HepG2 (cell line): ENCODE data around the gene SLX9. TPM values are rescaled to one million over a fixed set of nuclear protein-coding genes. Genes with fewer than 3 reads are reported as not detected.

ENCODE experiments used
- ARID5B ChIP-seq: IDR thresholded peaks from 2 replicates; pipeline ENCODE4 v1.4.0; 2020; ENCODE audit warnings: mild to moderate bottlenecking, missing genetic modification reagents
- BCL6 ChIP-seq: IDR thresholded peaks from 2 replicates; pipeline ENCODE4 v1.6.1; 2016; ENCODE audit warnings: missing genetic modification reagents, missing compliant biosample characterization
- BRD4 ChIP-seq: sonication (generic); formaldehyde crosslinking; IDR thresholded peaks from 2 replicates; pipeline ENCODE4 v1.4.0; 2020; ENCODE audit warnings: missing genetic modification reagents
- ELF3 ChIP-seq: IDR thresholded peaks from 2 replicates; pipeline ENCODE4 v1.6.1; 2016; ENCODE audit warnings: missing genetic modification reagents, missing compliant biosample characterization
- EP300 ChIP-seq, 3 experiments: sonication (generic) in 1 of 3; formaldehyde crosslinking in 1 of 3; IDR thresholded peaks; 2 replicates each; pipeline versions ENCODE4 v1.5.1 to v1.6.1; 2011 to 2020; ENCODE audit warnings: low read depth in 2 of 3, low read length in 2 of 3, borderline replicate concordance in 1 of 3, improper control_type of control experiment in 1 of 3, mild to moderate bottlenecking in 1 of 3, missing genetic modification reagents in 1 of 3, moderate library complexity in 1 of 3
- FOXC1 ChIP-seq: sonication (generic); formaldehyde crosslinking; IDR thresholded peaks from 2 replicates; pipeline ENCODE4 v1.8.0; 2022; ENCODE audit warnings: mild to moderate bottlenecking, missing genetic modification reagents, borderline replicate concordance
- FOXK2 ChIP-seq: fragments of 450-650 bp; IDR thresholded peaks from 2 replicates; pipeline ENCODE4 v1.6.1; 2016
- HNRNPUL1 ChIP-seq: fragments of 200-400 bp; formaldehyde crosslinking; IDR thresholded peaks from 2 replicates; pipeline ENCODE4 v1.6.1; 2017; ENCODE audit warnings: low read depth, mild to moderate bottlenecking, low read length, moderate library complexity
- IRX3 ChIP-seq: sonication (generic); formaldehyde crosslinking; IDR thresholded peaks from 2 replicates; pipeline ENCODE4 v1.8.1; 2023; ENCODE audit warnings: mild to moderate bottlenecking, low read depth, missing genetic modification reagents, borderline replicate concordance
- NFYB ChIP-seq: sonication (generic); formaldehyde crosslinking; IDR thresholded peaks from 2 replicates; pipeline ENCODE4 v1.4.0; 2020; ENCODE audit warnings: missing genetic modification reagents
- TP53 ChIP-seq: sonication (generic); formaldehyde crosslinking; conservative IDR thresholded peaks from 2 replicates; pipeline ENCODE4 v1.4.0; 2020; ENCODE audit warnings: missing genetic modification reagents
- ZBTB20 ChIP-seq: sonication (generic); formaldehyde crosslinking; IDR thresholded peaks from 2 replicates; pipeline ENCODE4 v1.8.1; 2023; ENCODE audit warnings: missing genetic modification reagents, low read depth, mild to moderate bottlenecking, borderline replicate concordance
- ZBTB8A ChIP-seq: sonication (generic); formaldehyde crosslinking; IDR thresholded peaks from 2 replicates; pipeline ENCODE4 v1.4.0; 2020; ENCODE audit warnings: mild to moderate bottlenecking, low read depth, missing genetic modification reagents, borderline replicate concordance
- ZMAT5 ChIP-seq: sonication (generic); formaldehyde crosslinking; IDR thresholded peaks from 2 replicates; pipeline ENCODE4 v1.5.0; 2020; ENCODE audit warnings: mild to moderate bottlenecking, low read depth, missing genetic modification reagents, borderline replicate concordance
- ZNF124 ChIP-seq: sonication (generic); formaldehyde crosslinking; IDR thresholded peaks from 2 replicates; pipeline ENCODE4 v1.4.0; 2020; ENCODE audit warnings: missing genetic modification reagents
- ZNF253 ChIP-seq: sonication (generic); formaldehyde crosslinking; IDR thresholded peaks from 2 replicates; pipeline ENCODE4 v1.8.0; 2022; ENCODE audit warnings: mild to moderate bottlenecking, missing genetic modification reagents, borderline replicate concordance
- ZNF274 ChIP-seq: sonication (generic); formaldehyde crosslinking; IDR thresholded peaks from 2 replicates; pipeline ENCODE4 v1.5.1; 2020; ENCODE audit warnings: mild to moderate bottlenecking, missing genetic modification reagents
- polyA plus RNA-seq, 8 experiments: library from polyadenylated mRNA; depleted of rRNA in 3 of 8; stranded (reverse) in 7 of 8; unstranded in 1 of 8; fragments of >200 nt; fragmentation: Illumina TruSeq in 4 of 8; extraction: Trizol in 4 of 8; gene quantifications; 2 replicates each; pipeline versions ENCODE4 v1.2.1 to v1.2.3, GENCODE V29; 2011 to 2016; ENCODE audit warnings: low read depth in 4 of 8, missing spikeins in 1 of 8, mixed read lengths in 1 of 8; ENCODE audit not compliant: insufficient read depth in 1 of 8
- total RNA-seq, 5 experiments: library from RNA; depleted of rRNA; stranded (reverse); fragments of >200 nt; fragmentation: Illumina TruSeq; extraction: Trizol; gene quantifications; 2 replicates each; pipeline ENCODE4 v1.2.3, GENCODE V29; 2016; ENCODE audit warnings: low read depth in 1 of 5
- TF ChIP-seq, protein P1 (sequence below): sonication (generic); formaldehyde crosslinking; IDR thresholded peaks from 2 replicates; pipeline ENCODE4 v1.8.0; 2022; ENCODE audit warnings: mild to moderate bottlenecking, missing genetic modification reagents, moderate library complexity
- TF ChIP-seq, protein P2 (sequence below): IDR thresholded peaks from 2 replicates; pipeline ENCODE4 v1.6.1; 2012; ENCODE audit warnings: inconsistent platforms
- TF ChIP-seq, protein P3 (sequence below): sonication (generic); formaldehyde crosslinking; IDR thresholded peaks from 2 replicates; pipeline ENCODE4 v1.4.0; 2020; ENCODE audit warnings: missing genetic modification reagents

The SLX9 gene
- total and polyA plus RNA-seq, 2 of the 13 experiments (the other 11 are each of a cell fraction or from before 2014, with no cell fraction given) = 21.0 to 47.1 TPM

DNA sequence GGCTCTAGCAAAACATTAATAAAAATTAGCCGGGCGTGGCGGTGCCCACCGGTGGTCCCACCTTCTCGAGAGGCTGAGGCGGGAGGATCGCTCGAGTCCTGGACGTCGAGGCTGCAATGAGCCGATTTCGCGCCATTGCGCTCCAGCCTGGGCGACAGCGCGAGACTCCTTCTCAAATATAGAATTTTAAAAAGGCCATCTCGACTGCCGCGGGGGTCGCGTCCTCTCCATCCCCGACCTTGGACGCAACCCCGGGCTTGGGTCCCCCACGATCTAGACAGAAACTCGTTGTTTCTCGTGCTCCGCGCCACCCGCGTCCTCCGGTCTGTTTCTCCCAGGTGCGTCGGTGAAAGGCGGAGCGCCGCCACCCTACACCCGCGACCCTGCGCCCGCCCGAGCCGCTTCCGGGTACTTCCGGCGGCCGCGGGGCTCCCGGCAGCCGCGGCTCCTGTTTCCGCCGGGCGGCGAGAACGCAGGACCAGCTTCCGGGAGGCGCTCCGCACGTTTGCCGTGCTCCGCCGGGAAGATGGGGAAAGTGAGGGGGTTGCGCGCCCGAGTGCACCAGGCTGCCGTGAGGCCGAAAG lies at the start of gene SLX9 (continued):
- peak; percentile 59; the same call in 1 of the 2 replicates for TF ChIP-seq IRX3 (CRISPR knock-in tag)
- peak; percentile 57; the same call in 1 of the 2 replicates for TF ChIP-seq ARID5B (CRISPR knock-in tag)
- TF ChIP-seq ZNF124 (CRISPR knock-in tag) = peak; percentile 93; the same call in 1 of the 2 replicates
- TF ChIP-seq ZMAT5 (CRISPR knock-in tag) = no peak
- TF ChIP-seq BRD4 = peak; percentile 64; the same call in 1 of the 2 replicates
- TF ChIP-seq BCL6 (CRISPR knock-in tag) = peak; percentile 52; the same call in 1 of the 2 replicates
- TF ChIP-seq TP53 (CRISPR knock-in tag) = no peak; the same call in 1 of the 2 replicates
- TF ChIP-seq, protein P1, sequence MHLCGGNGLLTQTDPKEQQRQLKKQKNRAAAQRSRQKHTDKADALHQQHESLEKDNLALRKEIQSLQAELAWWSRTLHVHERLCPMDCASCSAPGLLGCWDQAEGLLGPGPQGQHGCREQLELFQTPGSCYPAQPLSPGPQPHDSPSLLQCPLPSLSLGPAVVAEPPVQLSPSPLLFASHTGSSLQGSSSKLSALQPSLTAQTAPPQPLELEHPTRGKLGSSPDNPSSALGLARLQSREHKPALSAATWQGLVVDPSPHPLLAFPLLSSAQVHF = peak; percentile 90
- no peak for TF ChIP-seq ZNF253 (CRISPR knock-in tag)
- TF ChIP-seq, protein P2, sequence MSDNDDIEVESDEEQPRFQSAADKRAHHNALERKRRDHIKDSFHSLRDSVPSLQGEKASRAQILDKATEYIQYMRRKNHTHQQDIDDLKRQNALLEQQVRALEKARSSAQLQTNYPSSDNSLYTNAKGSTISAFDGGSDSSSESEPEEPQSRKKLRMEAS = peak; percentile 91
- TF ChIP-seq FOXK2 = no peak
- TF ChIP-seq ELF3 (CRISPR knock-in tag) = peak; percentile 84
- peak; percentile 45; the same call in 1 of the 2 replicates for TF ChIP-seq NFYB (CRISPR knock-in tag)
- peak; percentile 45 to 62; a peak in 3 of 4 replicates for TF ChIP-seq EP300 (IDR thresholded peaks at IDR 0.05; ENCODE audit: low read depth in 2 of 2, low read length in 2 of 2)
- TF ChIP-seq EP300 (CRISPR knock-in tag; IDR thresholded peaks at IDR 0.05; ENCODE audit: borderline replicate concordance) = peak; percentile 14; the same call in 1 of the 2 replicates
- TF ChIP-seq FOXC1 (CRISPR knock-in tag) = peak; percentile 85; the same call in 1 of the 2 replicates
- TF ChIP-seq HNRNPUL1 = peak; percentile 86
- TF ChIP-seq, protein P3, sequence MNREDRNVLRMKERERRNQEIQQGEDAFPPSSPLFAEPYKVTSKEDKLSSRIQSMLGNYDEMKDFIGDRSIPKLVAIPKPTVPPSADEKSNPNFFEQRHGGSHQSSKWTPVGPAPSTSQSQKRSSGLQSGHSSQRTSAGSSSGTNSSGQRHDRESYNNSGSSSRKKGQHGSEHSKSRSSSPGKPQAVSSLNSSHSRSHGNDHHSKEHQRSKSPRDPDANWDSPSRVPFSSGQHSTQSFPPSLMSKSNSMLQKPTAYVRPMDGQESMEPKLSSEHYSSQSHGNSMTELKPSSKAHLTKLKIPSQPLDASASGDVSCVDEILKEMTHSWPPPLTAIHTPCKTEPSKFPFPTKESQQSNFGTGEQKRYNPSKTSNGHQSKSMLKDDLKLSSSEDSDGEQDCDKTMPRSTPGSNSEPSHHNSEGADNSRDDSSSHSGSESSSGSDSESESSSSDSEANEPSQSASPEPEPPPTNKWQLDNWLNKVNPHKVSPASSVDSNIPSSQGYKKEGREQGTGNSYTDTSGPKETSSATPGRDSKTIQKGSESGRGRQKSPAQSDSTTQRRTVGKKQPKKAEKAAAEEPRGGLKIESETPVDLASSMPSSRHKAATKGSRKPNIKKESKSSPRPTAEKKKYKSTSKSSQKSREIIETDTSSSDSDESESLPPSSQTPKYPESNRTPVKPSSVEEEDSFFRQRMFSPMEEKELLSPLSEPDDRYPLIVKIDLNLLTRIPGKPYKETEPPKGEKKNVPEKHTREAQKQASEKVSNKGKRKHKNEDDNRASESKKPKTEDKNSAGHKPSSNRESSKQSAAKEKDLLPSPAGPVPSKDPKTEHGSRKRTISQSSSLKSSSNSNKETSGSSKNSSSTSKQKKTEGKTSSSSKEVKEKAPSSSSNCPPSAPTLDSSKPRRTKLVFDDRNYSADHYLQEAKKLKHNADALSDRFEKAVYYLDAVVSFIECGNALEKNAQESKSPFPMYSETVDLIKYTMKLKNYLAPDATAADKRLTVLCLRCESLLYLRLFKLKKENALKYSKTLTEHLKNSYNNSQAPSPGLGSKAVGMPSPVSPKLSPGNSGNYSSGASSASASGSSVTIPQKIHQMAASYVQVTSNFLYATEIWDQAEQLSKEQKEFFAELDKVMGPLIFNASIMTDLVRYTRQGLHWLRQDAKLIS (CRISPR knock-in tag) = 0 out of 2 replicates have a peak, but pooled peaks have one; percentile 40
- no peak for TF ChIP-seq ZBTB8A (CRISPR knock-in tag)
- TF ChIP-seq ZNF274 (CRISPR knock-in tag) = peak; percentile 55; the same call in 1 of the 2 replicates
- TF ChIP-seq ZBTB20 = peak; percentile 58; the same call in 1 of the 2 replicates
